Fibroblast of lung (primary cell): ENCODE measurements around the gene TMC2. TPM values are rescaled to one million over a fixed set of nuclear protein-coding genes. Genes with fewer than 3 reads are reported as not detected.

Experiments used
- DNase-seq, 2 donors: peaks; one replicate each; pipeline versions ENCODE4 v3.0.0 to v3.0.0-alpha.2; 2010; ENCODE audit warnings: low read depth in 2 of 2
- H2AFZ ChIP-seq: 2 replicates; pipeline ENCODE4 v1.5.1; 2012; ENCODE audit warnings: low read length, control low read depth, inconsistent platforms
- H3K27ac ChIP-seq: 2 replicates; pipeline ENCODE4 v1.5.1; 2011; ENCODE audit warnings: low read length, control low read depth; ENCODE audit not compliant: insufficient read depth
- H3K27me3 ChIP-seq: 2 replicates; pipeline ENCODE4 v1.5.1; 2011; ENCODE audit warnings: mild to moderate bottlenecking, low read length; ENCODE audit not compliant: control insufficient read depth, insufficient read depth
- H3K36me3 ChIP-seq: 2 replicates; pipeline ENCODE4 v1.5.1; 2011; ENCODE audit warnings: low read length; ENCODE audit not compliant: control insufficient read depth, insufficient read depth
- H3K4me1 ChIP-seq: 2 replicates; pipeline ENCODE4 v1.5.1; 2011; ENCODE audit warnings: low read length; ENCODE audit not compliant: control insufficient read depth, insufficient read depth; ENCODE audit errors: extremely low read depth
- H3K4me2 ChIP-seq: 2 replicates; pipeline ENCODE4 v1.5.1; 2011; ENCODE audit warnings: low read length, control low read depth; ENCODE audit not compliant: insufficient read depth; ENCODE audit errors: extremely low read depth
- H3K4me3 ChIP-seq, 4 experiments: fragments of 200-600 bp in 1 of 4; sonication (generic) in 1 of 4; replicated peaks in 1 of 4; 2 replicates each; pipeline ENCODE4 v1.5.1; 2011 to 2016; ENCODE audit warnings: low read length in 4 of 4, low read depth in 3 of 4, mild to moderate bottlenecking in 3 of 4, control low read depth in 2 of 4, inconsistent platforms in 1 of 4, mixed read lengths in 1 of 4; ENCODE audit not compliant: insufficient read depth in 1 of 4; ENCODE audit errors: control extremely low read depth in 1 of 4
- H3K79me2 ChIP-seq: 2 replicates; pipeline ENCODE4 v1.5.1; 2012; ENCODE audit warnings: mild to moderate bottlenecking, low read length, inconsistent platforms; ENCODE audit not compliant: control insufficient read depth, insufficient read depth
- H3K9ac ChIP-seq: 2 replicates; pipeline ENCODE4 v1.5.1; 2011; ENCODE audit warnings: mild to moderate bottlenecking, low read length, control low read depth; ENCODE audit not compliant: insufficient read depth
- H3K9me3 ChIP-seq: 2 replicates; pipeline ENCODE4 v1.5.1; 2012; ENCODE audit warnings: low read depth, low read length; ENCODE audit not compliant: control insufficient read depth, insufficient read depth
- H4K20me1 ChIP-seq: 2 replicates; pipeline ENCODE4 v1.5.1; 2011; ENCODE audit warnings: low read length; ENCODE audit not compliant: control insufficient read depth, insufficient read depth; ENCODE audit errors: extremely low read depth
- EZH2 ChIP-seq: IDR thresholded peaks from 2 replicates; pipeline ENCODE4 v1.5.1; 2012; ENCODE audit warnings: low read length, control low read depth, mild to moderate bottlenecking; ENCODE audit errors: missing control alignments
- polyA plus RNA-seq, 2 donors: library from polyadenylated mRNA; depleted of rRNA in 1 of 2; stranded (reverse) in 1 of 2; unstranded in 1 of 2; fragments of >200 nt; gene quantifications; 2 replicates each; pipeline ENCODE4 v1.2.1, GENCODE V29; 2011 to 2012; ENCODE audit warnings: missing spikeins in 1 of 2
- total RNA-seq: library from RNA; depleted of rRNA; stranded (reverse); fragments of >200 nt; gene quantifications from 2 replicates; pipeline ENCODE4 v1.2.1, GENCODE V29; 2014
- TF ChIP-seq, protein P1 (sequence below), 2 donors: IDR thresholded peaks in 1 of 2; conservative IDR thresholded peaks in 1 of 2; 1 replicate in 1 of 2; 2 replicates in 1 of 2; pipeline ENCODE4 v1.5.1; 2011 to 2012; ENCODE audit warnings: low read length in 2 of 2, control low read depth in 1 of 2, inconsistent platforms in 1 of 2, low read depth in 1 of 2, mild to moderate bottlenecking in 1 of 2

The TMC2 gene
- total and polyA plus RNA-seq, 2 donors (not counting 1 experiment from before 2014, with no cell fraction given), result under 0.01 TPM; not detected in 1

DNA sequence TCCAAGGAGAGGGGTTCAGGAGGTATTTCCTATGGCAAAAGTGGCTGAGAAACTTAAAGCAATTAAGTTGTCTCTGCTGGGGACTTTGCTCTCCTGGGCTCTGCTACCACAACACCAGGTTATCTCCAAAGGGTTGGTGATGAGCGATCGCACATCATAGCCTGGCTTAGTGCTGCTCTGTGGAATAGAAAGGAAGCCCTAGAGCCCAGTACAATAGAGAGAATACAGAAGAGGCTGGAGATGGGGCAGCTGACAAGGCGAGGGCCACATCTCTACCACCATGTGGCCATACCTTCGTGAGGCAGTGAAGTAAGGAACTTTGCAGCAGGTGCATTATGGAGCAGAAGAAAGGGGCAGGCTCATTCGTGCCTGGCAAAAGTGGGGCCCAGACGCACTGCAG is 8.6 kb upstream of the TMC2 start:
- H3K4me3 ChIP-seq, result no peak overlapping the region
- TF ChIP-seq EZH2, result no peak
- TF ChIP-seq, protein P1, sequence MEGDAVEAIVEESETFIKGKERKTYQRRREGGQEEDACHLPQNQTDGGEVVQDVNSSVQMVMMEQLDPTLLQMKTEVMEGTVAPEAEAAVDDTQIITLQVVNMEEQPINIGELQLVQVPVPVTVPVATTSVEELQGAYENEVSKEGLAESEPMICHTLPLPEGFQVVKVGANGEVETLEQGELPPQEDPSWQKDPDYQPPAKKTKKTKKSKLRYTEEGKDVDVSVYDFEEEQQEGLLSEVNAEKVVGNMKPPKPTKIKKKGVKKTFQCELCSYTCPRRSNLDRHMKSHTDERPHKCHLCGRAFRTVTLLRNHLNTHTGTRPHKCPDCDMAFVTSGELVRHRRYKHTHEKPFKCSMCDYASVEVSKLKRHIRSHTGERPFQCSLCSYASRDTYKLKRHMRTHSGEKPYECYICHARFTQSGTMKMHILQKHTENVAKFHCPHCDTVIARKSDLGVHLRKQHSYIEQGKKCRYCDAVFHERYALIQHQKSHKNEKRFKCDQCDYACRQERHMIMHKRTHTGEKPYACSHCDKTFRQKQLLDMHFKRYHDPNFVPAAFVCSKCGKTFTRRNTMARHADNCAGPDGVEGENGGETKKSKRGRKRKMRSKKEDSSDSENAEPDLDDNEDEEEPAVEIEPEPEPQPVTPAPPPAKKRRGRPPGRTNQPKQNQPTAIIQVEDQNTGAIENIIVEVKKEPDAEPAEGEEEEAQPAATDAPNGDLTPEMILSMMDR (conservative IDR thresholded peaks at IDR 0.05 in 1 of 2, IDR thresholded peaks at IDR 0.05 in 1 of 2; ENCODE audit: low read depth in 1 of 2, low read length in 2 of 2), result no peak
- DNase-seq, result no peak
- H3K27me3 ChIP-seq, result peaks cover 5% of the 10 kb centered on the region
- H3K4me2 ChIP-seq, result no peak overlapping the region
- H3K9me3 ChIP-seq, result no peaks in the 10 kb centered on the region
- no peak overlapping the region for H3K9ac ChIP-seq
- H4K20me1 ChIP-seq, result no peaks in the 10 kb centered on the region
- H3K4me1 ChIP-seq, result no peaks in the 10 kb centered on the region
- no peaks in the 10 kb centered on the region for H3K79me2 ChIP-seq
- H3K36me3 ChIP-seq, result no peaks in the 10 kb centered on the region
- H3K27ac ChIP-seq, result no peak overlapping the region
- H2AFZ ChIP-seq, result no peak overlapping the region

DNA sequence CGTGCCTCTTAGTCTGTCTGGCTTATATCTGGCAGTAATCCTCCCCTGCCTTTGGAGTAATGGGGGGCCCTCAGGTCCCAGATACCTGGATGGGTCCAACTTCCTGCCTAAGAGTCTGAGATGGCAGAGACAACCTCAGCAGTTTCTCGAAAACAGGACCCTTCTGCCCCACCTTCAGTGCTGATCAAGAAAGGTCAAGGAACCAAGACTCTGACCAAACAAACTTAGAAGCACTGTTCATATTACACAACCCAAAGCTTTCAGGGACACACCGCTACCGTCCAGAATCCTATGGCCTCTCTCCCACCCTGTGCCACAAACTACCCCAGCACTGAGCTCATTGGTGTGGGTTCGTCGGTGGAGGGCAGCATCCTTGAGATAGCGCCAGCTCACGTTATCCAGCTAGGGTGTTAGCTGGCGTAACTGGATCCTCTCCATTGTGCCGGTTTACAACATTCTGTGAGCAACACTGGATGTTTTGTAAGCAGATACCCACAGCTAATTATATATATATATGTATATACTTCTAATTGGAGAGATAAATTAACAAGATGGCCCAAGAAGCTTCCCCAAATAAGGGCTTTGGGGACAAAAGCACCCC is 7.6 kb upstream of the TMC2 start:
- H3K9me3 ChIP-seq, result no peaks in the 10 kb centered on the region
- H3K4me3 ChIP-seq, result no peak overlapping the region
- H3K79me2 ChIP-seq, result no peaks in the 10 kb centered on the region
- no peak for TF ChIP-seq EZH2
- TF ChIP-seq, protein P1 (conservative IDR thresholded peaks at IDR 0.05 in 1 of 2, IDR thresholded peaks at IDR 0.05 in 1 of 2; ENCODE audit: low read depth in 1 of 2, low read length in 2 of 2), result no peak
- H2AFZ ChIP-seq, result no peak overlapping the region
- no peak overlapping the region for H3K27ac ChIP-seq
- no peak overlapping the region for H3K9ac ChIP-seq
- H3K4me1 ChIP-seq, result no peaks in the 10 kb centered on the region
- DNase-seq, result no peak
- H4K20me1 ChIP-seq, result no peaks in the 10 kb centered on the region
- H3K27me3 ChIP-seq, result peaks cover 8% of the 10 kb centered on the region
- H3K36me3 ChIP-seq, result no peaks in the 10 kb centered on the region
- H3K4me2 ChIP-seq, result no peak overlapping the region

DNA sequence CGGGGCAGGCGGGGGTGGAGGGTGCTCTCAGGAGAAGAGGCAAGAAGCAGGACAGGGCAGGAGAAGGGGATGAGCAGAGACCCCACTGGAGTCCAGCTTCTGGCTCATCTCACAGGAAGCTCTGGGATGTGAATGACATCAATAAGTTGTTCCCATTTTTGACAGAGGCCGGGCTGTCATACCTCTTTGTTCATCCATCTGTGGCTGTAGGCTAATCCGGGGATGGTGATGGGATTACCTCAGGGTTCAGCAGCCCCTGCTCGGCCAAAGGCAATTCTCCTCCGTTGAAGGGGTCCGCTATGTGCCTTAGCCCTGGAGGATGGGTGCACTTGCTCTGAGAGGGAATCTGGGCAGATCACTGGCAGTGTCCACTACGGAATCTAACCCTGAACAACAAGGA is 3.3 kb upstream of the TMC2 start:
- H3K4me2 ChIP-seq, result no peak overlapping the region
- H3K4me3 ChIP-seq, result no peak overlapping the region
- H2AFZ ChIP-seq, result no peak overlapping the region
- H3K4me1 ChIP-seq, result no peaks in the 10 kb centered on the region
- H3K36me3 ChIP-seq, result no peaks in the 10 kb centered on the region
- no peak for TF ChIP-seq EZH2
- TF ChIP-seq, protein P1 (conservative IDR thresholded peaks at IDR 0.05 in 1 of 2, IDR thresholded peaks at IDR 0.05 in 1 of 2; ENCODE audit: low read depth in 1 of 2, low read length in 2 of 2), result no peak
- peaks cover 25% of the 10 kb centered on the region for H3K27me3 ChIP-seq
- H4K20me1 ChIP-seq, result no peaks in the 10 kb centered on the region
- no peak for DNase-seq
- no peak overlapping the region for H3K9ac ChIP-seq
- H3K27ac ChIP-seq, result no peak overlapping the region
- no peaks in the 10 kb centered on the region for H3K79me2 ChIP-seq
- no peaks in the 10 kb centered on the region for H3K9me3 ChIP-seq
